K562 (cell line): ENCODE data around the gene STRIP1. TPM values are rescaled to one million over a fixed set of nuclear protein-coding genes. Genes with fewer than 3 reads are reported as not detected.

Source experiments
- ATAC-seq: fragments of 200-7000 bp; cut with Tn5 transposase; 3 replicates; pipeline ENCODE4 v1.9.1; 2020; ENCODE audit warnings: moderate library complexity
- BruUV-seq: library from RNA; stranded (reverse); fragments of 400-500 nt; replicated peaks from 2 replicates; lab custom pipeline; 2021; lab: Mats Ljungman, UMichigan
- CTCF ChIA-PET: fragments of 300-600 bp; formaldehyde crosslinking; extraction: SDS; loops from one replicate; lab custom pipeline; 2021; ENCODE audit warnings: low intra/inter-chr PET ratio; lab: Yijun Ruan, JAX
- POLR2A ChIA-PET: fragments of 300-600, 350-650 bp; sonication (Branson Sonifier 250); formaldehyde crosslinking; extraction: SDS; loops from one replicate; lab custom pipeline; 2021; ENCODE audit warnings: antibody characterized with exemption, inconsistent platforms; lab: Yijun Ruan, JAX
- DNase-seq, 4 experiments: peaks; one replicate each; pipeline versions ENCODE4 v3.0.0 to v3.0.0-alpha.2; 2011 to 2018; ENCODE audit warnings: low spot score in 3 of 4, mixed read lengths in 3 of 4; ENCODE audit errors: extremely low read depth in 1 of 4
- FAIRE-seq: peaks from 2 replicates; lab custom pipeline; 2011; peaks lifted over from hg19 to GRCh38; lab: Jason Lieb, UNC
- H2AFZ ChIP-seq: 2 replicates; pipeline ENCODE4 v1.6.0; 2011; ENCODE audit warnings: low read depth, low read length, control low read depth, inconsistent platforms
- H3K27ac ChIP-seq: fragments of 200-600 bp; 3 replicates; pipeline ENCODE4 v1.8.0; 2011; ENCODE audit warnings: low read depth, mild to moderate bottlenecking, control low read depth, inconsistent platforms, low read length, moderate library complexity, mixed read lengths; ENCODE audit errors: extremely low read depth
- H3K27me3 ChIP-seq, 2 experiments: fragments of 300-600 bp in 1 of 2; 2 replicates in 1 of 2; 3 replicates in 1 of 2; pipeline versions ENCODE4 v1.6.0 to v1.8.0; 2011; ENCODE audit warnings: inconsistent platforms in 2 of 2, low read length in 2 of 2, mild to moderate bottlenecking in 1 of 2, mixed read lengths in 1 of 2, moderate library complexity in 1 of 2; ENCODE audit not compliant: control insufficient read depth in 2 of 2, insufficient read depth in 2 of 2
- H3K36me3 ChIP-seq: fragments of 300-600 bp; 3 replicates; pipeline ENCODE4 v1.8.0; 2011; ENCODE audit warnings: mild to moderate bottlenecking, low read length, inconsistent platforms; ENCODE audit not compliant: control insufficient read depth, insufficient read depth
- H3K4me1 ChIP-seq, 2 experiments: fragments of 200-600 bp in 1 of 2; replicated peaks in 1 of 2; 2 replicates in 1 of 2; 3 replicates in 1 of 2; pipeline versions ENCODE4 v1.5.1 to v1.8.0; 2011; ENCODE audit warnings: inconsistent platforms in 2 of 2, low read length in 2 of 2, mild to moderate bottlenecking in 1 of 2, mixed read lengths in 1 of 2, moderate library complexity in 1 of 2; ENCODE audit not compliant: control insufficient read depth in 2 of 2, insufficient read depth in 2 of 2
- H3K4me2 ChIP-seq: 2 replicates; pipeline ENCODE4 v1.6.1; 2011; ENCODE audit warnings: low read length, control low read depth, inconsistent platforms, mixed read lengths; ENCODE audit not compliant: insufficient read depth
- H3K4me3 ChIP-seq: fragments of 200-600 bp; sonication (generic), shearing (Covaris generic); 2 replicates; pipeline ENCODE4 v1.5.1; 2016; ENCODE audit warnings: control low read depth, inconsistent platforms
- H3K79me2 ChIP-seq: fragments of 200-600 bp; 3 replicates; pipeline ENCODE4 v1.8.0; 2011; ENCODE audit warnings: low read length, inconsistent platforms; ENCODE audit not compliant: control insufficient read depth, insufficient read depth
- H3K9ac ChIP-seq, 2 experiments: 2 replicates each; pipeline versions ENCODE4 v1.6.0 to v1.6.1; 2011; ENCODE audit warnings: low read depth in 2 of 2, low read length in 2 of 2, control low read depth in 1 of 2, inconsistent platforms in 1 of 2, mild to moderate bottlenecking in 1 of 2, mixed read lengths in 1 of 2; ENCODE audit not compliant: insufficient read depth in 1 of 2
- H3K9me1 ChIP-seq: one replicate; pipeline ENCODE4 v1.6.0; 2011; ENCODE audit warnings: inconsistent platforms, mild to moderate bottlenecking, low read length, moderate library complexity; ENCODE audit not compliant: control insufficient read depth, insufficient read depth
- H3K9me3 ChIP-seq: replicated peaks from 2 replicates; pipeline ENCODE4 v1.5.1; 2011; ENCODE audit warnings: low read depth, low read length, inconsistent platforms; ENCODE audit not compliant: control insufficient read depth, insufficient read depth
- H4K20me1 ChIP-seq: replicated peaks from 2 replicates; pipeline ENCODE4 v1.6.1; 2011; ENCODE audit warnings: low read length, inconsistent platforms, mixed read lengths; ENCODE audit not compliant: control insufficient read depth, insufficient read depth
- ASH1L ChIP-seq: fragments of 450-650 bp; IDR thresholded peaks from 2 replicates; pipeline ENCODE4 v1.6.1; 2018; ENCODE audit warnings: borderline replicate concordance, mild to moderate bottlenecking, low read depth; ENCODE audit not compliant: partially characterized antibody
- E2F8 ChIP-seq: fragments of 450-650 bp; IDR thresholded peaks from 2 replicates; pipeline ENCODE4 v1.7.1; 2018; ENCODE audit warnings: mild to moderate bottlenecking, low read depth; ENCODE audit not compliant: partially characterized antibody
- GTF2E2 ChIP-seq: fragments of 200-800 bp; sonication (Bioruptor generic); IDR thresholded peaks from 2 replicates; pipeline ENCODE4 v1.6.1; 2016; ENCODE audit warnings: missing genetic modification characterization, missing compliant biosample characterization
- IRF2 ChIP-seq: sonication (generic); formaldehyde crosslinking; IDR thresholded peaks from 2 replicates; pipeline ENCODE4 v1.8.1; 2022; ENCODE audit warnings: mild to moderate bottlenecking, missing genetic modification reagents
- MAFK ChIP-seq: IDR thresholded peaks from 2 replicates; pipeline ENCODE4 v1.6.1; 2011; ENCODE audit warnings: low read length, improper control_type of control experiment
- NFRKB ChIP-seq: fragments of 450-650 bp; IDR thresholded peaks from 2 replicates; pipeline ENCODE4 v1.6.1; 2016; ENCODE audit warnings: low read depth
- NONO ChIP-seq, 2 experiments: fragments of 200-400 bp in 1 of 2; fragments of 450-650 bp in 1 of 2; formaldehyde crosslinking in 1 of 2; IDR thresholded peaks; 2 replicates each; pipeline ENCODE4 v1.6.1; 2017; ENCODE audit warnings: low read depth in 2 of 2, mild to moderate bottlenecking in 2 of 2, moderate library complexity in 2 of 2, low read length in 1 of 2
- NR4A1 ChIP-seq, 2 experiments: fragments of 250-450 bp in 1 of 2; fragments of 450-650 bp in 1 of 2; sonication (Bioruptor Pico) in 1 of 2; IDR thresholded peaks; 2 replicates each; pipeline versions ENCODE4 v1.4.0 to v1.6.1; 2016 to 2020; ENCODE audit warnings: mild to moderate bottlenecking in 2 of 2, missing compliant biosample characterization in 1 of 2, missing genetic modification characterization in 1 of 2, moderate library complexity in 1 of 2
- PCBP2 ChIP-seq: fragments of 200-400 bp; formaldehyde crosslinking; IDR thresholded peaks from 2 replicates; pipeline ENCODE4 v1.6.1; 2018; ENCODE audit warnings: low read length, low read depth, mild to moderate bottlenecking, moderate library complexity; ENCODE audit not compliant: poor library complexity, severe bottlenecking
- RAD51 ChIP-seq: fragments of 450-650 bp; IDR thresholded peaks from 2 replicates; pipeline ENCODE4 v1.7.1; 2016; ENCODE audit warnings: low read depth, mild to moderate bottlenecking, borderline replicate concordance
- SIN3B ChIP-seq: fragments of 450-650 bp; IDR thresholded peaks from 2 replicates; pipeline ENCODE4 v1.6.1; 2017; ENCODE audit warnings: low read depth, mild to moderate bottlenecking, moderate library complexity
- SMAD4 ChIP-seq: fragments of 250-450 bp; sonication (Bioruptor Pico); conservative IDR thresholded peaks from 2 replicates; pipeline ENCODE4 v1.8.0; 2021; ENCODE audit warnings: inconsistent platforms, mild to moderate bottlenecking, moderate library complexity
- TAF1 ChIP-seq: IDR thresholded peaks from 2 replicates; pipeline ENCODE4 v1.6.1; 2011; ENCODE audit warnings: mild to moderate bottlenecking, low read length, moderate library complexity; ENCODE audit not compliant: insufficient read depth, control insufficient read depth, severe bottlenecking; ENCODE audit errors: extremely low read depth
- TBP ChIP-seq: optimal IDR thresholded peaks from 2 replicates; pipeline ENCODE3; 2011; ENCODE audit warnings: low read depth, low read length, improper control_type of control experiment
- ZNF165 ChIP-seq: fragments of 250-450 bp; sonication (Bioruptor Pico); IDR thresholded peaks from 2 replicates; pipeline ENCODE4 v1.4.0; 2020; ENCODE audit warnings: borderline replicate concordance
- ZNF589 ChIP-seq: fragments of 200-800 bp; sonication (Bioruptor generic); IDR thresholded peaks from 2 replicates; pipeline ENCODE4 v1.6.1; 2016; ENCODE audit warnings: low read depth, missing genetic modification characterization, missing compliant biosample characterization
- WGBS: fragments of 100-300 bp; shearing (Covaris generic); methylation state at CpG from one replicate; pipeline ENCODE4 v1.1.6; 2016; ENCODE audit warnings: low coverage, mixed read lengths; ENCODE audit not compliant: insufficient coverage; ENCODE audit errors: missing lambda C conversion rate; 5-methylcytosine and 5-hydroxymethylcytosine counted together
- in situ Hi-C: fragments of 300-500 bp; cut with MboI; formaldehyde crosslinking; loops from 4 replicates; pipeline ENCODE4 v1.15.0; 2018; ENCODE audit warnings: inconsistent platforms, mixed read lengths
- intact Hi-C: fragments of 100-400 bp; cut with micrococcal nuclease; formaldehyde crosslinking; loops from 2 replicates; pipeline ENCODE4 v1.14.2; 2022
- polyA plus RNA-seq, 8 experiments: library from polyadenylated mRNA; depleted of rRNA in 4 of 8; stranded (reverse) in 5 of 8; unstranded in 3 of 8; fragments of >200 nt; fragmentation: Nextera tagmentation in 2 of 8; fragmentation: Illumina TruSeq in 1 of 8; extraction: Ambion mirVana in 2 of 8; extraction: Trizol in 1 of 8; gene quantifications; 2 replicates each; pipeline versions ENCODE4 v1.2.1 to v1.2.3, GENCODE V29; 2011 to 2014; ENCODE audit warnings: inconsistent platforms in 1 of 8, missing spikeins in 1 of 8
- total RNA-seq, 7 experiments: library from RNA; depleted of rRNA in 6 of 7; stranded (reverse); fragments of >200 nt in 6 of 7; fragmentation: Illumina TruSeq in 2 of 7; extraction: Trizol in 2 of 7; gene quantifications; 2 replicates each; pipeline versions ENCODE4 v1.2.1 to v1.2.3, GENCODE V29; 2011 to 2021; ENCODE audit warnings: low replicate concordance in 1 of 7
- TF ChIP-seq, protein P1 (sequence below): sonication (generic); IDR thresholded peaks from 2 replicates; pipeline ENCODE4 v1.6.1; 2016

The STRIP1 gene
- total and polyA plus RNA-seq, 9 of the 15 experiments (the other 6 are each of a cell fraction or from before 2014, with no cell fraction given), result 9.9 to 42.3 (median 32.0) TPM

DNA sequence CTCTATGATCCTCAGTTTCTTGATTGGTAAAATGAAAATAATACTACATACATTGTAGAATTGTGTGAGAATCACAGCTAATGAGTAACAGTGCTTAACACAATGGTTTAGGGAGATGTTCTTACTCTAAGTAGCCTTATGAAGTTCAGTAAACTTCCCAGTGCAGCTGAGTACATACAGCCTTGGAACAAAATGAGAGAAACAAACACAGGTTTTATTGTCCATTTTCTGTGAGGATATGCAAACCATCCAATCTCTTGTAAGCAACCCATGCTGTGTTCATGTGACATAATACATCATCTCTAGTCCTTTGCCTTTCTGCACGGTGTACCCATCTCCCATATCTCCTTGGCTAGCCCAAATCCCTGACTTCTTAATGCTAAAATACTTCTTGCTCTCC is 14.7 kb upstream of the STRIP1 start:
- DNase-seq (no peak), ATAC-seq (no peak), FAIRE-seq (no peak)
- WGBS, result 79% methylated on average over 1 of the region's 1 CpG
- no peaks in the 10 kb centered on the region for H4K20me1 ChIP-seq
- no peaks in the 10 kb centered on the region for H3K9me1 ChIP-seq
- H3K27ac ChIP-seq, result no peak overlapping the region
- H3K9ac ChIP-seq, result no peak overlapping the region
- H3K4me2 ChIP-seq, result no peak overlapping the region
- no peaks in the 10 kb centered on the region for H3K4me1 ChIP-seq
- no peaks in the 10 kb centered on the region for H3K79me2 ChIP-seq
- H3K36me3 ChIP-seq, result peaks cover 95% of the 10 kb centered on the region
- no peak for TF ChIP-seq SMAD4 (CRISPR knock-in tag)
- no peak for TF ChIP-seq E2F8
- TF ChIP-seq, protein P1, sequence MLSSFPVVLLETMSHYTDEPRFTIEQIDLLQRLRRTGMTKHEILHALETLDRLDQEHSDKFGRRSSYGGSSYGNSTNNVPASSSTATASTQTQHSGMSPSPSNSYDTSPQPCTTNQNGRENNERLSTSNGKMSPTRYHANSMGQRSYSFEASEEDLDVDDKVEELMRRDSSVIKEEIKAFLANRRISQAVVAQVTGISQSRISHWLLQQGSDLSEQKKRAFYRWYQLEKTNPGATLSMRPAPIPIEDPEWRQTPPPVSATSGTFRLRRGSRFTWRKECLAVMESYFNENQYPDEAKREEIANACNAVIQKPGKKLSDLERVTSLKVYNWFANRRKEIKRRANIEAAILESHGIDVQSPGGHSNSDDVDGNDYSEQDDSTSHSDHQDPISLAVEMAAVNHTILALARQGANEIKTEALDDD, result no peak
- no peak for TF ChIP-seq PCBP2
- TF ChIP-seq ASH1L, result no peak
- no peak for TF ChIP-seq TAF1
- no peak for TF ChIP-seq NONO (IDR thresholded peaks at IDR 0.05; ENCODE audit: low read depth in 2 of 2, low read length in 1 of 2)
- TF ChIP-seq NFRKB, result no peak
- TF ChIP-seq GTF2E2 (tag), result no peak
- no peak for TF ChIP-seq SIN3B
- no peak for TF ChIP-seq TBP
- TF ChIP-seq ZNF165, result no peak
- no peak for TF ChIP-seq RAD51
- TF ChIP-seq MAFK, result no peak
- no peak for TF ChIP-seq IRF2
- TF ChIP-seq NR4A1 (CRISPR knock-in tag; IDR thresholded peaks at IDR 0.05), result no peak
- TF ChIP-seq NR4A1 (tag; IDR thresholded peaks at IDR 0.05), result no peak
- no peak for TF ChIP-seq ZNF589 (CRISPR knock-in tag)
- H2AFZ ChIP-seq, result no peak overlapping the region
- intact Hi-C loops (no loop called here), in situ Hi-C loops (loop anchor here (10.0 kb wide), 1 partner anchor 375 kb away; no protein-coding TSS in a partner anchor)
- ChIA-PET POLR2A (interaction anchor here (0.8 to 2.7 kb wide), 6 partner anchors 9 to 24 kb away, joined by 3 to 14 read pairs (median 5); partner anchors contain the start of gene STRIP1), CTCF (interaction anchor here (0.6 kb wide), 1 partner anchor 10 kb away, joined by 3 read pairs; no protein-coding TSS in a partner anchor)
- no TSS peak for BruUV-seq
- no peaks in the 10 kb centered on the region for H3K27me3 ChIP-seq
- no peaks in the 10 kb centered on the region for H3K9me3 ChIP-seq
- H3K4me3 ChIP-seq, result no peak overlapping the region
